DND-41 (cell line): ENCODE results near the gene PRKCE.

Experiments used
- ATAC-seq: fragments of 200-7000 bp; cut with Tn5 transposase; 3 replicates; pipeline ENCODE4 v1.9.1; 2021; ENCODE audit warnings: low read depth; ENCODE audit not compliant: insufficient read depth
- DNase-seq: peaks from one replicate; pipeline ENCODE4 v3.0.0-alpha.2; 2020
- H2AFZ ChIP-seq: 2 replicates; pipeline ENCODE4 v1.6.0; 2012; ENCODE audit warnings: low read depth, low read length
- H3K27ac ChIP-seq: 2 replicates; pipeline ENCODE4 v1.5.1; 2012; ENCODE audit warnings: low read length, inconsistent platforms
- H3K27me3 ChIP-seq: fragments of 200-600 bp; sonication (generic); 2 replicates; pipeline ENCODE4 v1.6.0; 2012; ENCODE audit warnings: low read length, mild to moderate bottlenecking, inconsistent platforms; ENCODE audit not compliant: insufficient read depth, poor library complexity
- H3K36me3 ChIP-seq: 2 replicates; pipeline ENCODE4 v1.5.1; 2012; ENCODE audit warnings: low read length, inconsistent platforms; ENCODE audit not compliant: insufficient read depth
- H3K4me1 ChIP-seq: 2 replicates; pipeline ENCODE4 v1.5.1; 2012; ENCODE audit warnings: mild to moderate bottlenecking, low read length; ENCODE audit not compliant: insufficient read depth
- H3K4me2 ChIP-seq: 2 replicates; pipeline ENCODE4 v1.6.0; 2012; ENCODE audit warnings: mild to moderate bottlenecking, moderate library complexity, low read length, inconsistent platforms; ENCODE audit not compliant: insufficient read depth
- H3K4me3 ChIP-seq, 2 experiments: fragments of 200-600 bp in 1 of 2; shearing (Covaris generic) in 1 of 2; 2 replicates each; pipeline ENCODE4 v1.5.1; 2012 to 2016; ENCODE audit warnings: inconsistent platforms in 2 of 2, low read length in 2 of 2, mild to moderate bottlenecking in 2 of 2, low read depth in 1 of 2, moderate library complexity in 1 of 2
- H3K79me2 ChIP-seq: 2 replicates; pipeline ENCODE4 v1.6.0; 2012; ENCODE audit warnings: low read length, inconsistent platforms; ENCODE audit not compliant: insufficient read depth
- H3K9ac ChIP-seq: 2 replicates; pipeline ENCODE4 v1.6.0; 2012; ENCODE audit warnings: low read depth, mild to moderate bottlenecking, inconsistent platforms, low read length, moderate library complexity
- H3K9me3 ChIP-seq: 2 replicates; pipeline ENCODE4 v1.5.1; 2012; ENCODE audit warnings: low read length, moderate library complexity, mild to moderate bottlenecking, inconsistent platforms; ENCODE audit not compliant: insufficient read depth, severe bottlenecking
- H4K20me1 ChIP-seq: 2 replicates; pipeline ENCODE4 v1.6.0; 2012; ENCODE audit warnings: low read length; ENCODE audit not compliant: insufficient read depth
- CTCF ChIP-seq: IDR thresholded peaks from 2 replicates; pipeline ENCODE4 v1.5.1; 2012; ENCODE audit warnings: borderline replicate concordance, low read length, moderate library complexity, mild to moderate bottlenecking; ENCODE audit not compliant: poor library complexity, severe bottlenecking; ENCODE audit errors: extremely low read depth
- EZH2 ChIP-seq: IDR thresholded peaks from 3 replicates; pipeline ENCODE4 v1.6.1; 2012; ENCODE audit warnings: borderline replicate concordance, low read depth, mild to moderate bottlenecking, moderate library complexity, low read length, inconsistent platforms; ENCODE audit not compliant: severe bottlenecking

The PRKCE gene

GRCh38 chr2:45894211-45894610 lies 242.7 kb downstream of the PRKCE start:
- ATAC-seq (no peak), DNase-seq (no peak)
- no peaks in the 10 kb centered on the region for H3K79me2 ChIP-seq
- no peak overlapping the region for H2AFZ ChIP-seq
- H4K20me1 ChIP-seq, result no peaks in the 10 kb centered on the region
- H3K27ac ChIP-seq, result no peak overlapping the region
- no peaks in the 10 kb centered on the region for H3K27me3 ChIP-seq
- no peaks in the 10 kb centered on the region for H3K36me3 ChIP-seq
- no peaks in the 10 kb centered on the region for H3K9me3 ChIP-seq
- H3K4me2 ChIP-seq, result no peak overlapping the region
- TF ChIP-seq EZH2, result no peak
- no peak for TF ChIP-seq CTCF
- no peak overlapping the region for H3K4me3 ChIP-seq
- no peak overlapping the region for H3K9ac ChIP-seq
- peaks cover 33% of the 10 kb centered on the region for H3K4me1 ChIP-seq

GRCh38 chr2:45895241-45895861 lies 243.9 kb downstream of the PRKCE start:
- H3K9me3 ChIP-seq, result no peaks in the 10 kb centered on the region
- H3K4me3 ChIP-seq, result no peak overlapping the region
- no peaks in the 10 kb centered on the region for H4K20me1 ChIP-seq
- no peak overlapping the region for H3K27ac ChIP-seq
- no peaks in the 10 kb centered on the region for H3K36me3 ChIP-seq
- H3K27me3 ChIP-seq, result no peaks in the 10 kb centered on the region
- ATAC-seq (no peak), DNase-seq (no peak)
- H2AFZ ChIP-seq, result no peak overlapping the region
- peaks cover 22% of the 10 kb centered on the region for H3K4me1 ChIP-seq
- TF ChIP-seq CTCF (no peak), EZH2 (no peak)
- H3K79me2 ChIP-seq, result no peaks in the 10 kb centered on the region
- H3K9ac ChIP-seq, result no peak overlapping the region
- H3K4me2 ChIP-seq, result no peak overlapping the region

GRCh38 chr2:45896311-45896710 lies 244.8 kb downstream of the PRKCE start:
- Histone ChIP-seq H3K79me2 (no peaks in the 10 kb centered on the region), H3K4me2 (no peak overlapping the region)

More at GRCh38 chr2:45896311-45896710, 244.8 kb downstream of the PRKCE start:
- Histone ChIP-seq H3K27ac (no peak overlapping the region), H2AFZ (no peak overlapping the region), H3K27me3 (no peaks in the 10 kb centered on the region), H3K4me3 (no peak overlapping the region), H3K4me1 (peaks cover 12% of the 10 kb centered on the region), H3K36me3 (no peaks in the 10 kb centered on the region), H4K20me1 (no peaks in the 10 kb centered on the region), H3K9me3 (no peaks in the 10 kb centered on the region), H3K9ac (no peak overlapping the region)
- ATAC-seq (no peak), DNase-seq (no peak)
- TF ChIP-seq CTCF (no peak), EZH2 (no peak)
